ENCODE measurements around the gene POLE3. TPM values are rescaled to one million over a fixed set of nuclear protein-coding genes. Genes with fewer than 3 reads are reported as not detected.

The POLE3 gene, protein sequence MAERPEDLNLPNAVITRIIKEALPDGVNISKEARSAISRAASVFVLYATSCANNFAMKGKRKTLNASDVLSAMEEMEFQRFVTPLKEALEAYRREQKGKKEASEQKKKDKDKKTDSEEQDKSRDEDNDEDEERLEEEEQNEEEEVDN
- 33.2 and 54.0 TPM in 2 replicates for total RNA-seq

DNA sequence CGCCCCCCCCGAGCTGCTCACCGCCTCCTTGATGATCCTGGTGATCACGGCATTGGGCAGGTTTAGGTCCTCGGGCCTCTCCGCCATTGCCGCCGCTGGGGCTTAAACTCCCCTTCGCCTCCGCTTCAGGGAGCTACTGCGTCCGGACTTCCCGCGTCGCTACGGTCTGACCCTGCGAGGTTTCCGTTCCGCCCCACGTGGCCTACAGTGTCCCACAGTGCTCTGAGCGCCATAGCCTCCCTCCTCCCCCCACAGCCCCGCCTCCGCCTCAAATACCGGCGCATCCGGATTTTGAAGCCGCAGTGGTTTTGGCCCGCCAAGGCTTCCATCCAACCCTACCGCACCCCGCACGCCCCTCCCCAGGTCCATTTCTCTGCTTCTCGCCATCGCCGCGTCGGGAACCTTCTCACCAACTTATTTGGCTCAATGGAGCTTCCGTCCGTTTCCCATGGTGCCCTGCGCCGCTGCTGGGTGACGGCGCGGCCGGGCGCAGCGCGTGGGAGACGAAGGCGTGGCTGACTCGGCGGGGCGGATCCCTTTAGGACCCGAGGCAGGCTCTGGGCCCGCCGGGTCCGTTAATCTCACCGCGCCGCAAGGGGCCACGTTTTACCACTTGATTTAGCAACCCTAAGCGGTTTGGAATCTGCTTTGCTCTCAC, at the start of gene POLE3, which contains the start of gene C9orf43:
TSS of gene POLE3 (minus strand) at position 469 of the 658 bp plus-strand sequence. CDS start at position 87, 382 bp downstream.
TSS of gene C9orf43 (plus strand) at position 541 of the 658 bp plus-strand sequence. CDS start 2,747 bp downstream, outside the sequence.
- peak within 1 kb of the TSS; percentile 73 for H3K4me3 ChIP-seq (ENCODE audit: low read depth, low read length)
- peak; percentile 97 for DNase-seq (ENCODE audit: low read depth)
- no peak for TF ChIP-seq CTCF (IDR thresholded peaks at IDR 0.05; ENCODE audit: insufficient read depth, low read depth, low read length)

GRCh38 chr9:113456235-113456634, 45.8 kb upstream of the POLE3 start:
- H3K4me3 ChIP-seq (ENCODE audit: low read depth, low read length) = no peak overlapping the region
- DNase-seq (ENCODE audit: low read depth) = no peak
- no peak for TF ChIP-seq CTCF (IDR thresholded peaks at IDR 0.05; ENCODE audit: insufficient read depth, low read depth, low read length)

DNA sequence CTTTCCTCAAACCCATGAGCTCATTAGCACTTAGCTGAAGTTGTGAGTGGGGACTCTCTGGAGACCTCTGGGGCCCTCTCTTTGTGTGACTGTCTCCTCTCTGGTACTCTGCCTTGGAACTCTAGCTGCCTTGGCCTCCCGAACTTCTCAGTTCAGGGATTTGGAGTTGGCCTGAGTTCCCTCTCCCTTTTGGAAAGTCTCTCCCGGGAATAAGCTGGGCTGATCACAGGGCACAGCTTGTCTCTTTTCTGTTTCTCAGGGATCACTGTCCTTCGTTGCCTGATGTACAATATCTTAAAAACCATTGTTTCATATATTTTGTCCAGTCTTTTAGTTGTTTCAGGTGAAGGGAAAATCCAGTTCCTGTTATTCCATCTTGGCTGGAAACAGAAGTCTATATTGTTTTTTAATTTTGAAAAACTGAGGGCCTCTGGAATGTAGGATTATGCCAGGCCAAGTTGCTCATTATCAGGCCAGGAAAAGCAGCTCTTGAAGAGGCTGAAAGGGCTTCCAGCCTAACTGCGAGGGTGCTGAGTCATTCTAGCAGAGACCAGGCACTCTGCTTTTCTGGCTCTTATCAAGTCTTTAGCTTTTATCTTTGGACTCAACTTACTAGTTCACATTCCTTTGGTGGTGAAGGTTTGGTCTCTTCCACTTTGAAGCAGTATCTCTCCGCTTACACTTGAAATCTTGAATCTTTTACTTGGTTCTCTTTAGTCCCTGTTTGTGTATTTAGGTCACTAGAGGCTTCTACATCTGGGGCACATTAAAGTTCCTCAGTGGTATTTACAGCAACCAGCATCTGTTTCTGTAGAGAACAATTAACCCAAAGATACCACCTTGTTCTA, 44.7 kb upstream of the POLE3 start:
- DNase-seq (ENCODE audit: low read depth) = peak; percentile 91
- TF ChIP-seq CTCF (IDR thresholded peaks at IDR 0.05; ENCODE audit: insufficient read depth, low read depth, low read length) = no peak
- H3K4me3 ChIP-seq (ENCODE audit: low read depth, low read length) = no peak overlapping the region

- no peak overlapping the region for H3K4me3 ChIP-seq (ENCODE audit: low read depth, low read length)
- DNase-seq (ENCODE audit: low read depth) = no peak
- no peak for TF ChIP-seq CTCF (IDR thresholded peaks at IDR 0.05; ENCODE audit: insufficient read depth, low read depth, low read length)
These were observed 41.7 kb upstream of the POLE3 start for GRCh38 chr9:113452113-113452605.

DNA sequence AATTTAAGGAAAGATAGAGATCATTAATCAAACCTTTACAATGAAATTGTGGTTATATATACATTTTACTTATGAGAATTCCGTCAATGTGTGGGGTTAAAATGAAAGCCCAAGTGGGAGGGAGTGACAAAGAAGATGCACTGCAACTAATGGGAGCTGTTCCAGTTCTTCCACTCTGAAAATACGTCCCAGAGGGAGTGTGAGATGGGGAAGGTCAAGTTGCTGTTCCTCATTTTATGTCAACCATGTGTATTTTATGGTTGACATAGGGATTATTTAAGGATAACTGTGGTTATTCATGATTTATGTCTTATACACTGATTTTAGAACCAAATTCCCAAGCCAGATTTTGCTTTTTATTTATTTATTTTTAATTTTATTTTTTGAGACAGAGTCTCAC, 38.9 kb upstream of the POLE3 start:
- peak; percentile 38 for DNase-seq (ENCODE audit: low read depth)
- TF ChIP-seq CTCF (IDR thresholded peaks at IDR 0.05; ENCODE audit: insufficient read depth, low read depth, low read length) = no peak
- no peak overlapping the region for H3K4me3 ChIP-seq (ENCODE audit: low read depth, low read length)

DNA sequence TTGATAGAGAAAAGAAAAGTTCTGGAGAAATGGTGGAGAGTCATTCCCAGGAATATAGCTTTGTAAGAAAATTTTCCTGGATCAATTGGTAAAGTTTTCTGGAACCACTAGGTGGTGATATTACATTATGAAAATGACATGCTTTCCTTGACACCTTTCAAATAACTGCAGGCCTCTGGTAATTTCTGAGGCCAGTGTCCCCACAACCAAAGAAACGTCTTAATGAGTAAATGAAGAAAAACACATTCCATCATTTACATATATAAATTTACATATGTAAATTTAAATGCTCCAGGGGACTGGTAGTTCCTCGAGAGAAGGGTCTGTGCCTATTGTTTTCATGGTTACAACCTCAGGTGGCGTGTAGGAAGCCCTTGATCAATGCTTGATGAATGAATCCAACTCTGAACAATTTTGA, 35.9 kb upstream of the POLE3 start:
- no peak overlapping the region for H3K4me3 ChIP-seq (ENCODE audit: low read depth, low read length)
- TF ChIP-seq CTCF (IDR thresholded peaks at IDR 0.05; ENCODE audit: insufficient read depth, low read depth, low read length) = peak; percentile 60
- peak; percentile 65 for DNase-seq (ENCODE audit: low read depth)

All from fibroblast of villous mesenchyme (primary cell).